GM18858 (cell line): Measurements from ENCODE around the gene RIPPLY3.
A peak's percentile ranks its signal among the peaks of the same experiment; 100 is the strongest.
"Not testable (repeated sequence)": the region's sequence is repeated elsewhere in the genome, so short reads cannot be mapped to it uniquely, and the experiment has no call there.

Source experiments
- ATAC-seq: cut with Tn5 transposase; IDR thresholded peaks from one replicate; pipeline ENCODE4 v1.9.1; 2021; ENCODE audit not compliant: unreplicated experiment

RIPPLY3 gene

GRCh38 chr21:37008724-37009123 lies 2.2 kb downstream of the RIPPLY3 start:
- ATAC-seq = no peak

GRCh38 chr21:37009740-37010341 lies 3.3 kb downstream of the RIPPLY3 start:
- ATAC-seq = peak; percentile 86

GRCh38 chr21:37017951-37018679 lies 11.6 kb downstream of the RIPPLY3 start:
- ATAC-seq = no peak

- ATAC-seq = no peak
Observed at GRCh38 chr21:37026499-37026898, 20.0 kb downstream of the RIPPLY3 start.

GRCh38 chr21:37028570-37028969 lies 22.1 kb downstream of the RIPPLY3 start:
- no peak for ATAC-seq

GRCh38 chr21:37030864-37031263 lies 24.4 kb downstream of the RIPPLY3 start:
- ATAC-seq = no peak

- ATAC-seq = no peak
Observed at GRCh38 chr21:37032293-37032692, 25.8 kb downstream of the RIPPLY3 start.

DNA sequence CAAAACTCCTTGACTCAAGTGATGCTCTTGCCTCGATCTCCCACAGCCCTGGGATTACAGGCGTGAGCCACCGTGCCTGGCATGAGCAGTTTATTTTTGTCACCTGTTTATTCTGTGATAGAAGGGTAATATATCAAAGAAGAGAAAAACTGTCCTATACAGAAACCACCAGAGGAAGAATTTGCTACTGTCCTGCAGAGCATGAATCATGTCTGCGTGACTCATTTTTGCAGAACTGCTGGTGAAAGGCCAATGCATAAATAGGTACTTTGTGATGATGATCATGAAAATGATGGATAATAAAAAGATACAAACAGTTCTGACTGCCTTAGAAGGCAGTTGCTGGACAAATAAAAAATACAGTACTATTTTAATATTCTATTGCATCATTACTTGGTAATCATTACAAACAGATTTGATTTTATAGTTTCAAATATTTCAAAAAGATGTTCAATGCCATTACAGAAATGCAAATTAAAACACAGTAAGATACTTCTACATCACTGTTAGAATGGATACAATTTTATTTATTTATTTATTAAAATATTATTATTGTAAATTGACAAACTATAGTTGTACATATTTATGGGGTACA lies 26.5 kb downstream of the RIPPLY3 start:
- ATAC-seq = no peak

DNA sequence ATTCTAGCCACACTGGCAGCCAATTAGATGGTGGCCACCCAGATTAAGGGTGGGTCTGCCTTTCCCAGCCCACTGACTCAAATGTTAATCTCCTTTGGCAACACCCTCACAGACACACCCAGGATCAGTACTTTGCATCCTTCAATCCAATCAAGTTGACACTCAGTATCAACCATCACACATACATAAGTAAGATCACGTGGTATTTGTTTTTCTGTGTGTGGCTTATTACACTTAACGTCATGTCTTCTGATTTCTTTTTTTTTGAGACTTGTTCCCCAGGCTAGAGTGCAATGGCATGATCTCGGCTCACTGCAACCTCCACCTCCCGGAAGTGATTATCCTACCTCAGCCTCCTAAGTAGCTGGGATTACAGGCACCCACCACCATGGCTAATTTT lies 27.9 kb downstream of the RIPPLY3 start:
- not testable (repeated sequence) for ATAC-seq

GRCh38 chr21:37036177-37036576 lies 29.7 kb downstream of the RIPPLY3 start:
- no peak for ATAC-seq

GRCh38 chr21:37039411-37040075 lies 33.0 kb downstream of the RIPPLY3 start:
- ATAC-seq = no peak

DNA sequence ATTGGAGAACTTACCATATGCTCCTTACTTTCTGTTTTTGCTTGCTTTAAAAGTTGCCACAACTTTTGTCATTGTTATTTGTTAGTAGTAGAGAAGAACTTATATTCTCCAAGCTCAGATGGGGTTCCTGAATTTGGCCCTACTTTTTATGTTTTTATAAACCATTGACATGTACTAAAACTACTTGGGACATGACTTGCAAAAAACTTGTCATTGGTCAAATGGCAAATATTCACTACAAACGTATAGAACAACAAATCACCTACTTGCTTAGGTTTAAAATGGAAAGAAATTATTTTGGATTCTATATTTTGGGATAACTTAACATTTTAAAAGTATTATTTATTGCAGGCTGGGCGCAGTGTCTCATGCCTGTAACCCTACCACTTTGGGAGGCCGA lies 33.7 kb downstream of the RIPPLY3 start:
- no peak for ATAC-seq

GRCh38 chr21:37041706-37042271 lies 35.3 kb downstream of the RIPPLY3 start:
- ATAC-seq = no peak

DNA sequence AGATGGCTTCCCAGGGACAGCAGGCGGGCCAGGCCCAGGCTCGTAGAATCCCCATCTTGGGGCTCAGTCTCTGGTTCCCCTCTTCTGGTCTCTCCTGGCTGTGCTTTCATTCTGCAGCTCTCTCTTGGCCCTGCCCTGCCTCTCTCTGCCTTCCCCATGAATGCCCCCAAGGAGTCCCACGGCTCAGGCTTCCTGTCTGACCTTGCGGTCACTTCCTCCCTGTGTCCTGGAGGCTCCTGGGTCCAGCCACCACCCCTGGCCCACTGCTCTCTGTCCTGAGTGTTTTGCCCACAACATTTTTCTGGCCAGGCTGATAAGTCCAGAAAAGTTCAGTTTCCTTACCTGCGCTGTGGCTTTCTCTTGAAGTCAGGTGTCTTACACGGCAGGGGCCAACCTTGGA lies 37.3 kb downstream of the RIPPLY3 start:
- no peak for ATAC-seq

GRCh38 chr21:37044643-37045042 lies 38.1 kb downstream of the RIPPLY3 start:
- ATAC-seq = no peak

DNA sequence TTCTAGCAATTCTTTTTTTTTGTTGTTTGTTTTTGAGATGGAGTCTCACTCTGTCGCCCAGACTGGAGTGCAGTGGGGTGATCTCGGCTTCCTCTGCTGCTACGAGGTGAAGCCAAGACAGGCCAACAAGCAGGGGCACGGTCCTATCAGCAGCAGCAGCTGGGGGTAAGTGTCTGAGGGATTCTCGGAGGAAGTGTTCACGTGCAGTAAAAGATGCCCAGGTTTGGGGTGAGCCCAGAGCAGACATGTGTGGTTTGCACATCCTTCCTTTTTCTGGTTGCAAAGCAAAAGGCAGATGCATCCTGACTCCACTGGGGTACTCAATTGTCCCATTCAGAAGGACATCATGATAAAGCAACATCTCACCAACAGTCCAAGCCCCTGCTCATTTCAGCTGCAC lies 38.6 kb downstream of the RIPPLY3 start:
- ATAC-seq = no peak

- no peak for ATAC-seq
Observed at GRCh38 chr21:37045556-37045955, 39.1 kb downstream of the RIPPLY3 start.

DNA sequence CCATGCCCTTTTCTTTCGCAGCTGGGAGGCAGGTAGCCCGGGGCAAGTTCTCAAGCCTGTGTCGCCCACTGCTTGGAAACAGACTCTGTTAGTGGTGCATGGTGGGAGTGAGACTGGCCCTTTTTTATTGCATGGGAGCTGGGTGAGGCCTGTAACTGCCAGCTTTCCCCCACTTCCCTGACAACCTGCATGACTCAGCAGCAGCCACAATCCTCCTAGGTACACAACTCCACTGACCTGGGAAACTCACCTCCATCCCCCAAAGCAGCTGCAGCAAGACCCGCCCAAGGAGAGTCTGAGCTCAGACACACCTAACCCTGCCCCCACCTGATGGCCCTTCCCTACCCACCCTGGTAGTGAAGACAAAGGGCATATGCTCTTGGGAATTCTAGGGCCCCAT lies 40.6 kb downstream of the RIPPLY3 start:
- ATAC-seq = no peak

DNA sequence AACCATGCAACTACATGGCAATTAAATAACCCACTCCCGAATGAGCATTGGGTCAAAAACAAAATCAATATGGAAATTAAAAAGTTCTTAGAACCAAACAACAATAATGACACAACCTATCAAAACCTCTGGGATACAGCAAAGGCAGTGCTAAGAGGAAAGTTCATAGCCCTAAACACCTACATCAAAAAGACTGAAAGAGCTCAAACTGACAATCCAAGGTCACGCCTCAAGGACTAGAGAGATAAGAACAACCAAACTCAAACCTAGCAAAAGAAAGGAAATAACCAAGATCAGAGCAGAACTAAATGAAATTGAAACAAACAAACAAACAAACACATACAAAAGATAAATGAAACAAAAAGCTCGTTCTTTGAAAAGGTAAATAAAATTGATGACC lies 43.2 kb downstream of the RIPPLY3 start:
- ATAC-seq = not testable (repeated sequence)

GRCh38 chr21:37055271-37055855 lies 48.9 kb downstream of the RIPPLY3 start:
- ATAC-seq = no peak

DNA sequence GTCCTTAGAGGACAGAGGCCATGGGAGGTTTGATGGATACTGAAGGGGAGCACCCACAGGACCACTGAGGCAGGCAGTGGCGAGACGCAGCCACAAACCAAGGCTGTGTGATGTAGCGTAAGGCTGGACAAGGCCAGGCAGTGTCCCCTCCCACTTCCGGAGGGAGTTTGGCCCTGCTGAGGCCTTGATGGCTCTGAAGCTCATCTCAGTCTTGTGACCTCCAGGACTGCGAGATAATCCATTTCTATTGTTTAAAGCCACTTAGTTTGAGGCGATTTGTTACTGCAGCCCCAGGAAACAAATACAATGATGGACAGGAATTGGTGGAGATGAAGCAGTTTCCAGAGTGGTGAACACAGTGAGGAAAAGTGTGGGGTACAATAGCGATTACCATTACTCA lies 51.1 kb downstream of the RIPPLY3 start:
- ATAC-seq = no peak
